Myocyte (in vitro differentiated cells): ENCODE results near the gene VPS37D. TPM values are rescaled to one million over a fixed set of nuclear protein-coding genes. Genes with fewer than 3 reads are reported as not detected.
"Not testable (repeated sequence)": the region's sequence is repeated elsewhere in the genome, so short reads cannot be mapped to it uniquely, and the experiment has no call there.

Experiments used
- DNase-seq: peaks from one replicate; pipeline ENCODE4 v3.0.0-alpha.2; 2012; ENCODE audit warnings: low read depth
- total RNA-seq: library from RNA; depleted of rRNA; stranded (reverse); fragments of >200 nt; gene quantifications from 2 replicates; pipeline ENCODE4 v1.2.3, GENCODE V29; 2014

Gene VPS37D
- total RNA-seq, 1 donor from 2014 or later = 6.1 TPM

- DNase-seq = no peak
These were observed 21.9 kb upstream of the VPS37D start for GRCh38 chr7:73645643-73646174.

DNA sequence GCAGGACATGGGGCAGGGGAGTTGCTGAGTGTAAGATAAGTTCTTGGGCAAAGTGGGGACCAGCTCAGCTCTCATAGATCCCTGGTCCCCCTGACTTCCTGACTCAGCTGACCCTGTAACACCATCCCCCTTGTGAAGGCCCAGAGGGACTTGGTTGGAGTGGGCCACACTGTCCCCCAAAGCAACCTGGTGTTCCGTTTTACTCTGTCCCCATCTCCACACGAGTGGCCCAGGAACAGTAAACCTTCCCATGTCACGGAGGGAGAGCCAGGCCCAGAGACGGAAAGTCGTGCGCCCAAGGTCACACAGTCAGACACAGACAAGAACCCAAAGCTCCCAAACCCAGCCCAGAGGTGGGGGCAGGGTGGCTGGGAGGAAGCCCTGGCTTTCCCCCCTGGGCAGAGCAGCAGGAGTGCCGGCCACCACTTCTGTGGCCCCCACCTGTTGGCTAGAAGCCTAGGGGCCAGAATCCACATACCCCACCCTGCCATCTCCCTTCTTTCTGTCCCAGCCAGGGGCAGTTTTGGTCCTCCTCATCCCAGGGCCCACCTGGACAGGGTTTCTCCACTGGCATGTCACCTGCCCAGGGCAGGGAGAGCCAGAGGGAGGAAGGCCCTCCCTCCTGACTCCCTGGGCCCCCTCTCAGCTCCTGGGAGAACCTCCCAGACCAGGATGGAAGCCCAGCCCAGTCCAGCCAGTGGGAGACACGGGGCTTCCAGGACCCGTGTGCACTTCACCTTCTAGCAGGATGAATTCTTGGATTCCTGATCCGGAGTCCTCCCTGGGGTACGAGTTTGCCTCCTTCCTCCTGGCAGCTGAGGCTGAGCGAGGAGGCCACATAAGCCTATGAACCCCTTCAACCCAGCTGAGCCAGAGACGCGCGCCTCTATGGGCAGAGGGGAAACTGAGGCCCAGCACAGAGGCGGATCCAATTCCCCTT is 20.6 kb upstream of the VPS37D start:
- DNase-seq = no peak

GRCh38 chr7:73647725-73648592 is 19.7 kb upstream of the VPS37D start:
- no peak for DNase-seq

- no peak for DNase-seq
These were observed 18.9 kb upstream of the VPS37D start for GRCh38 chr7:73648593-73649332.

GRCh38 chr7:73649576-73649975 is 18.1 kb upstream of the VPS37D start:
- DNase-seq = no peak

GRCh38 chr7:73650524-73650923 is 17.1 kb upstream of the VPS37D start:
- no peak for DNase-seq

DNA sequence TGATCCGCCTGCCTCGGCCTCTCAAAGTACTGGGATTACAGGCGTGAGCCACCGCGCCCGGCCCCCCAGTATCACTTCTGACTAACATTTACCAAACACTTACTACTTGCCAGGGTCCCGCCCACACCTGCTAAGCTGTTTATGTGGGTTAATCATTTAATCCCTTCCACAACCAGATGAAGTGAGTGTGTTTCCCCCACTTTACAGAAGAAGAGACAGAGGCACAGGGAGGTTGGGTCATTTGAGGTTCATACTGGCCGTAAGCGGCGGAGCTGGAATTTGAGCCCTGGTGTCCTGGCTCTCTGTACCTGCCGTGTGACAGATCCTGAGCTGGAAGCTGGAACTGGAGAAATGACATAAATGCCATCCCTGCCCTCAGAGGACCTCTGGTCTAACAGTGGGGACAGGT is 15.1 kb upstream of the VPS37D start:
- DNase-seq = no peak

GRCh38 chr7:73655309-73655708 is 12.3 kb upstream of the VPS37D start:
- not testable (repeated sequence) for DNase-seq

DNA sequence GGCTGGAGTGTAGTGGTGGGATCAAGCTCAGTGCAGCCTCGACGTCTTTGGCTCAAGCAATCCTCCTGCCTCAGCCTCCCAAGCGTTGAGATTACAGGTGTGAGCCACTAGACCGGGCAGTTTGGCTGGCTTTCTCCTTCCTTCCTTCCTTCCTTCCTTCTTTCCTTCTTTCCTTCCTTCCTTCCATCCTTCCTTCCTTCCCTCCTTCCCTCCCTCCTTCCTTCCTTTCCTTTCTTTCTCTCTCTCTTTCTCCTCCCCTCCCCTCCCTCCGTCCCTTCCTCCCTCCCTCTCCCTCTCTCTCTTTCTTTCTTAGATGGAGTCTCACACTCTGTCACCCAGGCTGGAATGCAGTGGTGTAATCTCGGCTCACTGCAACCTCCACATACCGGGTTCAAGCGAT is 7.6 kb upstream of the VPS37D start:
- DNase-seq = no peak

DNA sequence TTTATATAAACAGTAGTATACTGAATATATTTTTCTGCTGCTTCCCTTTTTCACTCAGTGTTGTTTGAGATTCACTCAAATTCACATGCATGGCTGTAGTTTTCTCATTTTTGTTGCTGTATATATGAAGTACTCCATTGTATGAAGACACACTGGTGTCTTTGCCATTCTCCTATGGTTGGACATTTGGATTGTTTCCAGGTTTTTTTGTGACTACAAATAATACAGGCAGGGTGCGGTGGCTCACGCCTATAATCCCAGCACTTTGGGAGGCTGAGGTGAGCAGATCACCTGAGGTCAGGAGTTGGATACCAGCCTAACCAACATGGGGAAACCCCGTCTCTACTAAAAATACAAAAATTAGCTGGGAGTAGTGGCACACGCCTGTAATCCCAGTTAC is 7.0 kb upstream of the VPS37D start:
- DNase-seq = not testable (repeated sequence)

DNA sequence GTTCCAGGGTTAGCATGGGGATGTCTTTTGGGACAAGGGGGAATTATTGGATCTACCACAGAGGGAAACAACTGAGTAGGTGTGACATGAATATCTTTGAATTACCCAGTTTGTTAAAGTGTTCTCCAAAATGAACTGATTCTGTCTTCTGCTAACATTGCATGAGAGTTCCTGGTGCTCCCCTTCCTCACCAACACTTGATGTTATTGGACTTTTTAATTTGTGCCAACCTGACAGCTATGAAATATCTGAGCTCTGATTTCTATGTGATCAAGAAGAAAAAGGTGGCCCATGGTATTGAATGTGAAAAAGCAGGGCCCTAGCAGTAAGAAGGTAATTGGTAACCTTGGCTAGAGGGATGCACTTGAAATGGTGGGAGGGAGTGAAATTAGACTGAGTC is 4.6 kb upstream of the VPS37D start:
- no peak for DNase-seq

GRCh38 chr7:73668103-73668885 is 663 bp downstream of the VPS37D start:
- DNase-seq = no peak

GRCh38 chr7:73668886-73669230 is 1.2 kb downstream of the VPS37D start:
- DNase-seq = no peak

GRCh38 chr7:73669288-73669701 is 1.7 kb downstream of the VPS37D start:
- no peak for DNase-seq

GRCh38 chr7:73669858-73670385 is 2.3 kb downstream of the VPS37D start:
- no peak for DNase-seq

DNA sequence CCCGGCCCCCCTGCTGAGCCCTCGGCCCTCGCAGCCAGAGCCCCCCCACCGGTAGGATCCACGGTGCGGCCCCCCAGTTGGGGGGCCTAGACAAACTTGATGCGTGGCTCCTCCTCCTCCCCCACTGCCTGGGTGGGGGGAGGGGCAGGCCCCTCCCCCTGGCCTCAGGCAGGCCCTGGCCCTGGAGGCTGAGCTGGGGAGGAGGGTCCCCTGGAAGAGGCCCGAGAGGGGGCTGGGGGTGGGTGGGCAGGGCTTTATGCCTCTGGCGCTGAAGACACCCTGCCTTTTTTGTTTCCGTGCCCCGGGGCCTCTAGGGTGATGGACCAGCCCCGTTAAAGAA is 3.7 kb downstream of the VPS37D start:
- no peak for DNase-seq

DNA sequence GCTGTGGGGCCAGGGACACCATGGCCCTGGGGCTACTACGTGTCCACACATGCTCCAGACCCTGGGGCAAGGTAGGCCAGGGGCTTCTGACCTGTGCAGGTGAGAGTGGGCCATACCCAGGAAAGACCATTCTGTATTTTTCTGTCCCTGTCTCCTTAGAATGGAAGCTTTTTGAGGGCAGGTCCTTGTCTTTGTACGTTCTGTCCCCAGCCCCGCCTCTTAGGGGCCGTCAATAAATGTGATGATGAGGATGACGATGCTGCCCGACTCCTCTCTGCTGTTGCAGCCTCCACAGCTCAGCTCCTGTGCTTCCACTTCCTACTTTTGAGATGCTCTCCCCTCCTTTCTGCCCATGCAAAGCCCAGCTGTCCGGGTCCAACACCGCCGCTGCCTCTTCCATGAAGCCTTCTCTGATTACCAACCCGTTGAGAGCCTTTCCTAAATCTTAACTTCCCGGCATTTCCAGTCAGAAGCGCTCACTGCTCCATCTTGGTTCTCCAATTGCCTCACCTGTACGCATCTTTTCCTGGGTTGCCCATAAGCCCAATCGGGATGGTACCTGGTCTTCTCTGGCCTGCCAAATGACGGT is 4.3 kb downstream of the VPS37D start:
- no peak for DNase-seq

DNA sequence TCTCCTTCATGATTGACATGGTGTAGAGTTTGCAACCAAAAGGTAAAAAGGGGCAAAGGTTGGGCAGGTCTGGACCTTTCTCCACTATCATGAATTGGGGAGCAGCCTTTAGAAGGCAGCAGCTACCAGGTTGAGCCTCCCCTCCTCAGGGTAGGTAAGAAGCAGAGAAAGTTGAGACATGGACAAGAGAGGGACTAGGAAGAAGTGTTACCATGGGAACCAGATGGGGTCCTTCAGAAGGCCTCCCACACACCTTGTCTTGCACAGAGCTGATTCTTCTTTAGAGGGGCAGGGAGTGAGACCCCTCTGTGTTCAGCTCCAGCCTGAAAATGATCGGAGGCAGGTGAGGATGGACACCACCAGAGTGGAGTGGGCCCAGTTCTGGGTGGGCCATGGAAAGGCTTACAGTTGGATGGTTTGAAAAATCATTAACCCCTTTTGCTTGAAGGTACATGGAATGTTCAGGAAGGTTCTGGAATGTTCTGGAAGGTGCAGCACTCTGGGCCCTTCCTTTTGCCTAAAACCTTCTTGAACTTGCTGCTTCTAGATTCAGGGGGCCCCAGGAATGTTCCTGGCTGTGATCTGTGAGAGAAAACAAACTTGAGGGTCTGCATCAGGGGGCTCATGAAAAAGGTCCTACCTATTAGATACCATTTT is 7.0 kb downstream of the VPS37D start:
- no peak for DNase-seq

GRCh38 chr7:73676062-73676461 is 8.4 kb downstream of the VPS37D start:
- not testable (repeated sequence) for DNase-seq
